GM12874 (cell line): ENCODE measurements around the gene INAVA.

Source experiments
- CTCF ChIP-seq: IDR thresholded peaks from 2 replicates; pipeline ENCODE4 v1.5.1; 2011; ENCODE audit warnings: low read depth, mild to moderate bottlenecking, control low read depth, low read length, moderate library complexity; ENCODE audit not compliant: insufficient read depth

INAVA gene

GRCh38 chr1:200907611-200908097, 13.0 kb downstream of the INAVA start:
- TF ChIP-seq CTCF: no peak

- TF ChIP-seq CTCF: no peak
Observed at GRCh38 chr1:200908191-200908868, 13.6 kb downstream of the INAVA start.

- no peak for TF ChIP-seq CTCF
Observed at GRCh38 chr1:200909071-200909470, 14.4 kb downstream of the INAVA start.

GRCh38 chr1:200909757-200910239, 15.1 kb downstream of the INAVA start:
- TF ChIP-seq CTCF: no peak

- TF ChIP-seq CTCF: no peak
Observed at GRCh38 chr1:200911361-200911760, 16.7 kb downstream of the INAVA start.

- no peak for TF ChIP-seq CTCF
Observed at GRCh38 chr1:200912737-200913407, 18.2 kb downstream of the INAVA start.

GRCh38 chr1:200916152-200916551, 21.5 kb downstream of the INAVA start:
- TF ChIP-seq CTCF: peak; percentile 51
